H7 (cell line): ENCODE data around the gene RHOBTB1. TPM values are rescaled to one million over a fixed set of nuclear protein-coding genes. Genes with fewer than 3 reads are reported as not detected.
"Not testable (repeated sequence)": the region's sequence is repeated elsewhere in the genome, so short reads cannot be mapped to it uniquely, and the experiment has no call there.

Experiments
- DNase-seq: peaks from one replicate; pipeline ENCODE4 v3.0.0; 2012
- H3K27me3 ChIP-seq: 2 replicates; pipeline ENCODE4 v1.6.0; 2011; ENCODE audit warnings: mild to moderate bottlenecking, low read length; ENCODE audit not compliant: control insufficient read depth, insufficient read depth
- H3K36me3 ChIP-seq: replicated peaks from 2 replicates; pipeline ENCODE4 v1.5.1; 2011; ENCODE audit warnings: low read length; ENCODE audit not compliant: control insufficient read depth, insufficient read depth
- H3K4me3 ChIP-seq: 2 replicates; pipeline ENCODE4 v1.5.1; 2011; ENCODE audit warnings: low read depth, mild to moderate bottlenecking, control low read depth, low read length, moderate library complexity; ENCODE audit not compliant: insufficient read depth
- total RNA-seq: library from RNA; depleted of rRNA; stranded (reverse); fragments of >200 nt; shearing (Covaris generic); gene quantifications from 2 replicates; pipeline ENCODE4 v1.2.3, GENCODE V29; 2014

The RHOBTB1 gene
- total RNA-seq, 1 experiment from 2014 or later: 8.1 TPM

GRCh38 chr10:60868946-60869345, 75.0 kb downstream of the RHOBTB1 start:
- Histone ChIP-seq H3K27me3 (no peaks in the 10 kb centered on the region), H3K4me3 (no peak overlapping the region), H3K36me3 (no peaks in the 10 kb centered on the region)
- DNase-seq: no peak

DNA sequence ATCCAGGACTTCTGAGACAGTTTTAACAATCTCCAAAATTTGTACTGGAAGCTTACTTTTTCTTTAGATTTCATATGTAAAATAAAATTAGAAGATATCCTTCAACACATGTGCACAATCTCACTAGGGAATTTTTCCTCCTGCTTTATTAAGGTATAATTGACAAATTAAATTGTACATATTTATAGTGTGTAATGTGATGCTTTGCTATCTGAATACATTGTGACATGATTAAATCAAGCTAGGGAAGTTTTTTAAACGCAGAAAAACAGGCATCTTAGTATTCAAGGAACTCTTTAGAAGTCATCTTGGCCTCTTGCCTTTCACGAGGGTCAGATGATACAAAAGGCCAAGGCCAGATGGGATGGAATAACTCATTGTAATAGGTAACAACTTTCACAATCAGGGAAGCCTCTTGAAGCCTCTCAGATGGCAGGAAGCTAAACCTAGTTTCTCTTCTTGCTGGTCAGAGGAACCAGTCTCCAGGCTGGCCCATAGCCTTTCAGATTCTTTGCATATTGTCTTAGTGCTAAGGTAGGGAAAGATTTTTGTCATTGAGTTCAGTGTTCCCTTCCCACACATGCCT, 78.7 kb downstream of the RHOBTB1 start:
- Histone ChIP-seq H3K27me3 (no peaks in the 10 kb centered on the region), H3K4me3 (no peak overlapping the region), H3K36me3 (no peaks in the 10 kb centered on the region)
- no peak for DNase-seq

DNA sequence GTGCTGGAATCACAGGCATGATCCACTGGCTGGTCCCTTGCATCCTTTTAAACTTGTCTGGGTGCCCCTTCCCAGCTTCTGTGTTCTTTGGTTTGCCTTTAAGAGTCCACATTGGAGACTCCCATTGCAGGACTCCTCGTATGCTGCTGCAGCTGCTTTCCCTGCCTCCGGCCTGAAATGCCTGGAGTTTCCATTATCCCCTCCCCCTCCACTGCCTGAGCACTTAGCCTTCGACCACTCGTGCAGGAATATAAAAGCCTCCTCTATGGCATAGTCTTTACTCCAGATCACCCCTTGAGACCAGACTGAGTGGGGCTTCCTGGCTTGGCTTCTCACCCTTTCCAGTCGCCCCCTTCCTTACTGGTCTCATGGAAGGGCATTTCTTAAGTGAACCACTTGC, 80.2 kb downstream of the RHOBTB1 start:
- H3K4me3 ChIP-seq: no peak overlapping the region
- DNase-seq: no peak
- no peaks in the 10 kb centered on the region for H3K36me3 ChIP-seq
- H3K27me3 ChIP-seq: no peaks in the 10 kb centered on the region

DNA sequence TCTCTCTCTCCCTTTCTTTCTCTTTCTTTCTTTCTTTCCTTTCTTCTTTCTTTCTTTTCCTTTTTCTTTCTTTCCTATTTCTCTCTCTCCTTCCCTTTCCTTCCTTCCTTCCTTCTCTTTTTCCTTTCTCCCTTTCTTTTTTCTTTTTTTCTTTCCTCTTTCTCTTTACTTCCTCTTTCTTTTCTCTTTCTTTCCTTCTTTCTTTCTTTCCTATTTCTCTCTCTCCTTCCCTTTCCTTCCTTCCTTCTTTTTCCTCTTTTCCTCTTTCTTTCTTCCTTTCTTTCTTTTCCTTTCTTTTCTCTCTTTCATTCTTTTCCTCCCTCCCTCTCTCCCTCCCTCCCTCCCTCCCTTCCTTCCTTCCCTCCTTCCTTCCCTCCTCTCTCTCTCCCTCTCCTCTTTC, 81.5 kb downstream of the RHOBTB1 start:
- Histone ChIP-seq H3K36me3 (no peaks in the 10 kb centered on the region), H3K27me3 (no peaks in the 10 kb centered on the region), H3K4me3 (no peak overlapping the region)
- no peak for DNase-seq

DNA sequence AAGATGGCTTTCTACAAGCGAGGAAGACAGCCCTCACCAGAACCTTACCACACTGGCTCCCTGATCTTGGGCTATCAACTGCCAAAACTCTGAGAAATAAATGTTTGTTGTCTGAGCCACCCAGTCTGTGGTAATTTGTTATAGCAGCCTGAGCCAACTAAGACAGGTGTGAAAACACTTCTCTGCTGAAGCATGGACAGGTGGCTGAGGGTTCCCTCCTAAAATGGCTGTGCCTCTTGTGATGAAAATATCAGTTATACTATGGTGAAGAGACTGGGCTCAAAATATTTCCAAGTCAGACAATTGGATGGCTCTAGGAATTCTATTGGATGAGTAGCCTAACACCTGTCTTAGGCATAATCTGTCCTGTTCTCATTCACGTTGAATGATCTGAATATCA, 87.6 kb downstream of the RHOBTB1 start:
- Histone ChIP-seq H3K27me3 (no peaks in the 10 kb centered on the region), H3K36me3 (no peaks in the 10 kb centered on the region), H3K4me3 (no peak overlapping the region)
- DNase-seq: no peak

DNA sequence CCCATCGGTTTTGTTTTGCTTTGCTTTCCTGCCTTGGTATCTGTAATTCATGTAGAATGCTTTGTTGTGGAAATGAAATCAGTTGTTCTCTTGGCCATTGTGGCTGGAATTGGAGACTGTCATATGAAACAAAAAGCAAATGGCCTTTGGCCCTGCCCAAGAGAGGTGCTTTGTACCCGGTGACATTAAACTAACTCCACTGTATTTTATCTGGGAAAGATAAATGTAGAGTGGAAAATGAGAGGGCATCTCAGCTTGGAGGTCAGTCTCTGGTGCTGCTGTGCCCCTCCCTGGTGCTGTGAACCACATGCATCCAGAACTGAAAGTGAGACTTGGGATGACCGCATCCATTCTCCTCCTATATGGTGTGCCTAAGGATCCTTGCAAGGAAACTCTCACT, 90.3 kb downstream of the RHOBTB1 start:
- Histone ChIP-seq H3K27me3 (no peaks in the 10 kb centered on the region), H3K36me3 (no peaks in the 10 kb centered on the region), H3K4me3 (no peak overlapping the region)
- DNase-seq: no peak

DNA sequence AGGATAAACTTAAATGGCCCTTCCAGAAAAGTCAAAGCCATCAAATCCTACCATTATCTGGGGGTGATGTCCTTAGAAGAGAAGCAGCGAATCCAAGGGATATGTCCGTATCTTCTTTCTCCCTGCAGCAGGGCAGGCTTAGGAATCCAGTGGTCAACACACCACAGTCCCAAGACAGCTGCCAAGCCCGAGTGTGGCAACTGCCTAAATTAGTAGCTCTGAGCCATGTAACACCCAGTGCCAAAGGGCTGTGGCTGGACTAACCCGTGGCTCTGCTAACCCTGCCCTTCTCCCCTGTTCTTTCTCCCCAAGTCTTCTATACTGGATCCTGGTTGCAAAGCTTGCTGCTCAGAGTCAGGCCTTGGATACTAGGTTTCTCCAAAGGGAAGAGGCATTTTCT, 90.9 kb downstream of the RHOBTB1 start:
- Histone ChIP-seq H3K27me3 (no peaks in the 10 kb centered on the region), H3K4me3 (no peak overlapping the region)
- DNase-seq: no peak

DNA sequence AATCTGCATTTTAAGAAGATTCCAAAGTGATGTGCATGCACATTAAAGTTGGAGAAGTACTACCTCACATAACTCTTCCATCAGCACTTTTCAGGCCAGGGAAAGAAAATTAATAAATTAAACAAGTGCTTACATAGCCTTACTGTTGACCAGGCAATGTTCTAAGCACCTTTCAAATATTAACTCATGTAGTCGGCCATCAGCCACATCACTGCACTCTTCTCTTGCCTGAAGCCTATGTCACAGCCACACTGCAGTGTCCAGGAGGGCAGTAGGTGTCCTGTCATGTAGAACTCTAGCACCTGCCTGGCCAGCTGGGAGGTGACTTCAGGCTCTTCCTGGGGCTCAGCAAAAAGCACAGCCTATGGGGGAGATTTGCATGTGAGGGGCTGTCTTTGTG, 94.2 kb downstream of the RHOBTB1 start:
- DNase-seq: no peak

More for the DNA sequence above, 90.9 kb downstream of the RHOBTB1 start:
- no peaks in the 10 kb centered on the region for H3K36me3 ChIP-seq

GRCh38 chr10:60849217-60849616, 94.8 kb downstream of the RHOBTB1 start:
- no peak overlapping the region for H3K4me3 ChIP-seq

More for the DNA sequence above, 94.2 kb downstream of the RHOBTB1 start:
- Histone ChIP-seq H3K4me3 (no peak overlapping the region), H3K27me3 (no peaks in the 10 kb centered on the region), H3K36me3 (no peaks in the 10 kb centered on the region)

DNA sequence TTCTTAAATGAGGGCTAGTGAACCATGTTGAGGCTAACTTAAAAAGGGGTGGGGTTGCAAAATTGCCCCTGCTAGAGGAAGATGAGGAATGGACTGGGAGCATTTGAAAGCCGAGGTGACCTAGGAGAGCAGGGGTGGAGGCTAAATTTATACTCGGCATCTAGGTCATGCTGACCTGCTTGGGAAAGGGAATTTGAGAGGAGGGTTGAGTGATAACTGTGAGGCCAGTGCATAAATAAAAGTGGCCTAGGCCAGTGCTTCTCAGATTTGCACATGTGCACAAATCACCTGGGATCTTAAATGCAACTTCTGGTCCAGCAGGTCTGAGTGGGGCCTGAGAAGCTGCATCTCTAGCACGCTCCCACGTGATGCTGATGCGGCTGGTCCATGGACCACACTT, 95.3 kb downstream of the RHOBTB1 start:
- DNase-seq: no peak
- Histone ChIP-seq H3K27me3 (no peaks in the 10 kb centered on the region), H3K4me3 (no peak overlapping the region), H3K36me3 (no peaks in the 10 kb centered on the region)

More at GRCh38 chr10:60849217-60849616, 94.8 kb downstream of the RHOBTB1 start:
- Histone ChIP-seq H3K27me3 (no peaks in the 10 kb centered on the region), H3K36me3 (no peaks in the 10 kb centered on the region)
- DNase-seq: no peak

DNA sequence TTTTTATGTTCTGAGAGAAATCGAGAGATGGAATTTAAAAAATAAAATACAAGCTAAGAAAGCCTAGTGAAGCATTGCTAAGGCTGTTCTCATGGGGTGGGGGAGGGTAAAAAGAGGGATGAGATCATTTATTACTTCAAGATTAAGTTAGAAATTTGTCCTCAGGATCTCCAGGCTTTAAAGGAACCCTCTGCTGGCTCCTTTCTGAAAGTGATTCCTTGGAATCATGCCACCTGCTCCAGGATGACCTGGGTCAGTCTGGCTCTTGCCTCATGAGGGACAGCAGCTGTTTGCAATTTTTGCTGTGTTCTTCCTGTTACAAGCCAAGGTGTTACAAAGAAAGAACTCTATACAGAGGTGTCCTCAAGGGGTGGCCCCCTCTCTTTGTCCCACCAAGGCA, 95.9 kb downstream of the RHOBTB1 start:
- no peak overlapping the region for H3K4me3 ChIP-seq
- no peak for DNase-seq
- H3K36me3 ChIP-seq: no peaks in the 10 kb centered on the region
- H3K27me3 ChIP-seq: no peaks in the 10 kb centered on the region

DNA sequence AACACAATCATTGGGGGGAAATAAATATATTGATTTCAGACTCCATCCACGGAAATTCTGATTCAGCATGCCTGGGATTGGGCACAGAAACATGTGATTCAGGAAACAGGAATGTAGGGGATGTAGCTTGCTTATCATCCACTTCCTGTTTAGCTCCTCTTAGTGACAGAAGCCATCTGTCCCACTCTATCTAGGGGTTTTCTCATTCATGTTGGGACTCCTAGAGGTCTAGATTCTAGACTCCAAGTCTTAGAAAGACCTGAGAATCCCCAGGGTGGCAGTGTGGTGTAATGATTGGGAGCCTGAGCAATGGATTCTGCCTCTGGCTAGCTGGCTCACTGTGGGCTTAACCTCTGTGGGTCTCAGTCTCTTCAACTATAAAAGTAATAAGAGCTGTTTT, 97.8 kb downstream of the RHOBTB1 start:
- Histone ChIP-seq H3K36me3 (no peaks in the 10 kb centered on the region), H3K4me3 (no peak overlapping the region), H3K27me3 (no peaks in the 10 kb centered on the region)
- DNase-seq: no peak

DNA sequence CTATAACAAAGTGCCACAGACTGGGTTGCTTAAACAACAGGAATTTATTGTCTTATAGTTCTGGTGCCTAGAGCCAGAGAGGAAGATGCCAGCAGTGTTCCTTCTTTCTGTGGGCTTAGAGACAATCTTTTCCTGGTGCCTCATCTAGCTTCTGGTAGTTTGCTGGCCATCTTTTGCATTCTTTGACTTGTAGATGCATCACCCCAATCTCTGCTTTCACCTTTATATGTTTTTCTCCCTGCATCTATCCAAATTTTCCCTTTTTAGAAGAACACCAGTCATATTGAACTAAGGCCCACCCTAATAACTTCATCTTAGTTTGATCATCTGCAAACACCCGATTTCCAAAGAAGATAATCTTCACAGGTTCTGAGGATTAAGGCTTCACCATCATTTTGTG, 98.9 kb downstream of the RHOBTB1 start:
- H3K4me3 ChIP-seq: no peak overlapping the region
- no peak for DNase-seq
- no peaks in the 10 kb centered on the region for H3K27me3 ChIP-seq
- no peaks in the 10 kb centered on the region for H3K36me3 ChIP-seq

GRCh38 chr10:60842694-60843093, 101.3 kb downstream of the RHOBTB1 start:
- no peak for DNase-seq
- Histone ChIP-seq H3K36me3 (no peaks in the 10 kb centered on the region), H3K27me3 (no peaks in the 10 kb centered on the region), H3K4me3 (no peak overlapping the region)

DNA sequence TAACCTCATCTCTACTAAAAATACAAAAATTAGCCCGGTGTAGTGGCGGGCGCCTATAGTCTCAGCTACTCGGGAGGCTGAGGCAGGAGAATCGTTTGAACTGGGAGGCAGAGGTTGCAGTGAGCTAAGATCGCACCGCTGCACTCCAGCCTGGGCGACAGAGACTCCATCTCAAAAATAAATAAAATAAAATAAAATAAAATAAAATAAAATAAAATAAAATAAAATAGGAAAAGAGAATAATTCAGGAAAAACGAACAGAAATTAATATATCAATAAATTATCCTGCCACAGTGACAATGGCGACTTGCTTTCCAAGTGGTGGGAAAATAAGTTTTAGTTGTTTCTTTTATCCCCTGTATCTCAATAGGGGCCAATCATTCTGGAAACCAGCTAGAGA, 102.8 kb downstream of the RHOBTB1 start:
- DNase-seq, H3K4me3 ChIP-seq, H3K36me3 ChIP-seq, H3K27me3 ChIP-seq: not testable (repeated sequence)

DNA sequence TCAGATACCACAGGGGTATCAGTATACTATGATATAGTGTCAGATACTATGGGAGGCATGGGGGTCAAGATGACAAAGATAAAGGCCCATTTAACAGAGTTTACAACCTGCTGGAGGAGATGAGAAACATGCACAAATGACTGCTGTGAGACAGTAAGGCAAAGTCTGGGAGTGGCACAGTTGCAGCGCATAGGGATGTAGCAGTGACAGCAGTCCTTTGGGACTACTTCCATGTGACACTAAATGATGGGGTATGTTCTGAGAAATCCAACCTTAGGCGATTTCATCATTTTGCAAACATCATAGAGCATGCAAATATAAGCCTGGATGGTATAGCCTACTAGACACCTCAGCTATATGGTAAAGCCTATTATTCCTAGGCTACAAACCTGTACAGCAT, 108.9 kb downstream of the RHOBTB1 start:
- H3K36me3 ChIP-seq: no peaks in the 10 kb centered on the region
- H3K27me3 ChIP-seq: no peaks in the 10 kb centered on the region
- DNase-seq: no peak
- no peak overlapping the region for H3K4me3 ChIP-seq
